GM21737 (cell line): ENCODE results near the gene ZNF845.
"Not testable (repeated sequence)": the region's sequence is repeated elsewhere in the genome, so short reads cannot be mapped to it uniquely, and the experiment has no call there.

Experiments used
- ATAC-seq: cut with Tn5 transposase; IDR thresholded peaks from one replicate; pipeline ENCODE4 v1.9.1; 2021; ENCODE audit warnings: mild to moderate bottlenecking, moderate library complexity; ENCODE audit not compliant: unreplicated experiment

ZNF845 gene

DNA sequence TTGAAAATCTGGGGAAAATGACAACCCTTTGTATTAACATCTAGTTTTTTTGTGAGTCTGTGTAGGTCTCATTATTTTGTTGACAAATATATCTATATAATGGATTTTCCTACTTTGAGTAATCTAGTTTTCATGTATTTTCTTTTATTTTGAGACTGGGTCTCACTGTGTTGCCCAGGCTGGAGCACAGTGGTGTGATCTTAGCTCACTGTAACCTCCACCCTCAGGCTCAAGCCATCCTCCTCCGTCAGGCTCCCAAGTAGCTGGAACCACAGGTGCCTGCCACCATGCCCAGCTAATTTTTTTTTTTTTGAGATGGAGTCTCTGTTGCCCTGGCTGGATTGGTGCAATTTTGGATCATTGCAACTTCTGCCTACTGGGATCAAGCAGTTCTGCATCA, 41.2 kb downstream of the ZNF845 start:
- no peak for ATAC-seq

DNA sequence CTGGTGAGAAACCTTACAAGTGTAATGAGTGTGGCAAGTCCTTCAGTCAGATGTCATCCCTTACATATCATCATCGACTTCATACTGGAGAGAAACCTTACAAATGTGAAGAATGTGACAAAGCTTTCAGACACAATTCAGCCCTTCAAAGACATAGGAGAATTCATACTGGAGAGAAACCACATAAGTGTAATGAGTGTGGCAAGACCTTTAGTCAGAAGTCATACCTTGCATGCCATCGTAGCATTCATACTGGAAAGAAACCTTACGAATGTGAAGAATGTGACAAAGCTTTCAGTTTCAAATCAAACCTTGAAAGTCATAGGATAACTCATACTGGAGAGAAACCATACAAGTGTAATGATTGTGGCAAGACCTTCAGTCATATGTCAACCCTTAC, 47.8 kb downstream of the ZNF845 start:
- ATAC-seq: no peak

DNA sequence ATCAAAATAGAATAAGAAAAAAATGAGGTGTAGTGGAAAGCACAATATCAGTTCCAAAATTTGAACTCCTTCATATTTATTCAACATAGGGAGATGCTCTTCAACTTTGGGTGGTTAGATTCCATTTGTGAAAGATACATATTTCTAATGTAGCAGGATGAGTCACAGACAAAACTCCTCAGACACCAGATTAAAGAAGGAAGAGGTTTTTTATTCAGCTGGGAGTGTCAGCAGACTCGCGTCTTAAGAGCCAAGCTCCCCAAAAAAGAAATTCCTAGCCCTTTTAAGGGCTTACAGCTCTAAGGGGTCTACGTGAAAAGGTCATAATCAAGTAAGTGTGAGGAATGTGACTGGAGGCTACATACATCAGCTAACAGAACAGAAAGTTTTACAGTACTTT, 54.6 kb downstream of the ZNF845 start:
- ATAC-seq: no peak

DNA sequence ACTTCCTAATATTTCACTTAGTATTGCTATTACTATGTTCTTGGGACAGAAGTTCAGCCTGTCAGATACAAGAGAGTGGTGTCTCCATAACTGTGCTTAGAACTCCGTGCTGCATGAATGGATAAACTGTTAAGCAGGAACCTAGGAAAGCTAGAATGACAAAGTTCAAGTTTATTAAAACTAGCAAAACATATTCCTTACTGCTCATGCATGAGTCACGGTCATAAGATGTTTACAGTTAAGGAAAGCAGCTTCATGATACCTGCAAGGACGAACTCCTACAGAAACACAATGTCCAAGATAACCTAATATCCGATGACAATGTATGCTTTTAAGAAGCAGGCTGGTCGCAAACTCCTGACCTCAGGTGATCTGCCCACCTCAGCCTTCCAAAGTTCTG, 55.4 kb downstream of the ZNF845 start:
- ATAC-seq: no peak

DNA sequence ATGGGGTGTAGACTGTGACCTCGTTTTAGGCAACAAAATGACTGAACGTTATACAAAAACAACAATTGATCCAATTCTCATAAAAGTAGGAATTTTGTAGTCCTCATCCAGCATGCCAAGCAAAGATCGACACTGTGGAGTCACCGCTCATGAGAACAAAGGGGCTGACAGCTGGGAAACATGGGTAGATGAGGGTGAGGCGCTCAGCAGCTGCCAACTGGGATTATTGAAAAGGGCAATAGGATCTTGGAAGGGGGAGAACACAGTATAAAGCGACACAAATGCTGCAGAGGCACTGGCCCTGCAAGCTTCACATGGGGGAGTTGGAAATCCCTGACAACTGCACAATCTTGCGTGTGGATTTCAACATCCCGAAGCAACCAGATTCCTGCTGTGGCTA, 56.0 kb downstream of the ZNF845 start:
- ATAC-seq: no peak

DNA sequence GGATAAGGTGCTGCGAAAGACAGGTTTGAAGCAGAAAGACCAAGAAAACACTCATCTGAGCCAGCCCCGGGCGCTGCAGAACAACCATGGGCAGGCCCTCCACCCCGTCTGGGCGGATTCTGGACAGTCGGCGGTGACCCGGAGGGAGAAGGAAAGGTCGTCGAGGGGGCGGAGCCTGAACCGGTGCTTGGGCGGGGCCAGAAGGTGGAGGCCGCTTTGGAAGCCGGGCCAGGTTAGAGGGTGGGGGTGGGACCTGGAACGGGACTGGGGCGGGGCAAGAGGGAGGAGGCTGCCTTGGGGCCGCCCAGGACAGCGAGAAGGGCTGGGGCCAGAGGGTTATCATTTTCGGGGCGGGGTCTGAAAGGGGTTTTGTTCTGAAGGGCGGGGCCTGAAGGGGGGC, 56.4 kb downstream of the ZNF845 start:
- ATAC-seq: no peak

DNA sequence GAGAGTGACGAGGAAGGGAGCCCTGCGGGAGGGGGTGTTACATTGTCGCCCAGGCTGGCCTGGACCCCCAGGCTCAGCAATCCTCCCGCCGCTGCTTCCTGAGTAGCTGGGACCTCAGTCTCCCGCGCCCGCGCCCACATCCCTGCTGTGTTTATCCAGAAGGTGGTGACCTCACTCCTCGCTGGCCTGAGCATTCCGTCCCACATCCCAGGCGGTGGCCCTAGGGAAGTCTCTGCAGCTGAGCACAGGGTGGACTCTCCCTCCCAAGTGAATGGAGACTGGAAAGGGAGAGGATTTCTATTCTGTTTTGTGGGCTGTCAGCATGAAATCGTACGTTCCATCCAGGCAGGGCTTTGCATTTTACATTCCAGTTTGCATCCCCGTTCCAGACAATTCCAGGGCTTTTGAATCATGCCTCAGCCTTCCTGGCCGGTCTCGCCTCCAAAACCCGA, 61.0 kb downstream of the ZNF845 start:
- ATAC-seq: peak; percentile 7

DNA sequence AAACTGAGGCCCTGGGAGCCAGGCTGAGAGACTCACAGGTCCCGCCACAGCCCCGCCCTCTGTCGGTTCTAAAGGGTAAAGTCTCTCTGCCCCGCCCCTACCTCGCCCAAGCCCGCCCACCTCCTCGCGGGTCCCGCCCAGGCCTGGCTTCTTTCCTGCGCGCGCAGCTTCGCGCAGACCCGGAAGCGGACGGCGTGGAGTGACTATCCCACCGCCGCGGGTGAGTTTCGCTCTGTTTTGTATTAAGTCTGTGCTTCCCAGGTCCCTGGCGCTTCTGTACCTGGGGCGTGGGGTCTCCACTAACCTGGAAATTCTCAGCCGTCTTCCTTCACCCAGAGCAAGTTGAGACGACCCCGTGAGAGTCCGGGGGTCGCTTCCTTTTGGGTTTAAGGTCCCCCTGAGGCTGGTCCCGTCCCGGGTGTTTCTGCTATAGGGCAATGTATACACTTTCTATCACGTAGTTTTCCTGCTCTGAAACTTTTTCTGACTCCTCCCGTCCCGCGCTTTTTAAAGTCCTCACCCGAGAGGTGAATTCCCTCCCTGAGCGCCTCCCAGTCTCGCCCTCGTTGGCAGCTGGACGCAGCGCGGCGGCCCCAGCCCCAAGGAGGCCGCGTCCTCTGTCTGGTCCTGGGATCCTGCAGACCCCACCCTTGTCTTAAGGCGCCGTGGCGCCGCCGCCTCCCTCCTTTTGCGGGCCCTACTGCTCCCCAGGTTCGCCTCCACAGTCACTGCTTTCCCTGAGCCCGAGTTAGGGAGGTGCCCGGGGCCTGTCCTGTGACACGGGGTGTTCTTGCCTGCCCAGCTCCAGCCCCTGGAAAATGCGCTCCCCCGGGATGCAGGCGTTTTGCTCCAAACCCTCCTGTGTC, 61.7 kb downstream of the ZNF845 start, which contains the start of gene ZNF765:
ZNF765 (plus strand) TSS at position 176 of the 866 bp plus-strand sequence. CDS start 2,867 bp downstream, outside the sequence.
- peak; percentile 96 for ATAC-seq

DNA sequence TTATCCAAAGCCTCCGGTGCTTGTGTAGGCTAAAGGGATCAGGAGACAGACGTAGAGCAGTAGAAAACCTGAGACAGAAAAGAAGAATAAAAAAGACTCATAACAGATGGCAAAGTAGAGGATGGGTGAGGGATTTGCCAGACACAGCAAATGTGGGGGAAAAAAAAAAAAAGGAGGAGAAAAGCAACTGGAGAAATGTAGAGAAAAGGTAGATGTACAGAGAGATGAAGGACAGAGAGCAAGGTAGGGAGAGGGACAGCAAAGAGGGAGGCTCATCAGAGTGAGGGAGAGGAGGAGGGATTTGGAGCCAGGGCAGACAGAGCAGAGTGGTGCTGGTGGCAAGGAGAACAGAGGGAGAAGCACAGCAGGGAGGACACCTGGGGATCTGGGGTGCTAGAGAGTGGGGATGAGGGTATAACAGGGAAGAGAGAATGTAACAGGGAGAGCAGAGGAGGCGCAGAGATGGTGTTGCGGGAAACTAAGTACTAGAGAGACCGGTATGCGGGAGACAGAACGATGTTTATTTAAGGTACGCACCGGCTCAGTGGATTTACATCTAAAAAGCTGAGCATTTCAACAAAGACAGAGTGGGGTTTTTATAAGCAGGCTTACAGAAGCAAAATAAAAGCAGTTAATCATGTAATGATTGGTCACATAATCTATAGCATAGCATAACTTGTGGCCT, 62.4 kb downstream of the ZNF845 start:
- not testable (repeated sequence) for ATAC-seq

DNA sequence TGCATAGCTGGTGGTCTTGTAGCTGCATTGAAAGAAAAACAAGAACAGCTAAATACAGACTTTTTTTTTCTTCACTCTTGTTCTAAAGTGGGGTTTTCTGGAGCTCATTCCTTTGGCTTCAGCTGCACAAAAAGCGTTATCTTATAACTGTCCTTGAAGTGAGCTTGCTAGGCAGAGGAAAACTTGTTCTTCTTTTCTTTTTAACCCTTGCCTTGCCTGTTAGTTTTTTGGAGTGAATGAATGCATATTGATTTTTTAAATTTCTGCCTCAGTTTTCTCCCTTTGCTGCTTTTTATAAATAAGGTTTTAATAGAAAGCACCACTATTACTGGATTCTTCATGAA, 62.9 kb downstream of the ZNF845 start:
- ATAC-seq: no peak

DNA sequence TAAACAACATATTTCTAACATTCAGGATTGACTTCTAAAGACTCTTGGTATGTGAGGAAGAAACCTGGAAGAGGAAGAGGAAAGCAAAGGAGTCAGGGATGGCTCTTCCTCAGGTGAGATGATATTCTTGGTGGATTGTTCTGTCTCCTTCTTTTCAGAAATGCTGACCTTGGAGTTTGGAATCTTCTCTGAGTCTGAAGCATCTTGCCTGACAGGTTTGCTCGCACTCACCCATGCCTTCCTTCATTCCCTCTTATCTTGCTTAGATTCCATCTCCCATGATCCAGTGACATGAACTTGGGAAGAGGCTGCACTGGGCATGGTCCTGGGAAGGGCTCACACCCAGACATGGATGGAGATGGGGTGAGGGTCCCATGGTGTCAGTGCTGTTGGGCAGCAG, 64.4 kb downstream of the ZNF845 start:
- not testable (repeated sequence) for ATAC-seq
